Lower leg skin (tissue), 3 donors: ENCODE results near the gene PDE1A.

Source experiments
- POLR2A ChIP-seq, 2 donors: fragments of 450-650 bp; IDR thresholded peaks; one replicate each; pipeline ENCODE4 v1.6.1; 2016 to 2017; ENCODE audit warnings: antibody characterized with exemption in 2 of 2, mild to moderate bottlenecking in 1 of 2, moderate library complexity in 1 of 2
- TF ChIP-seq, protein P1 (sequence below), 3 donors: fragments of 450-650 bp; IDR thresholded peaks; one replicate each; pipeline ENCODE4 v1.5.1; 2016; ENCODE audit warnings: antibody characterized with exemption in 3 of 3, mild to moderate bottlenecking in 3 of 3, moderate library complexity in 2 of 3

GRCh38 chr2:182422864-182423263, 4.0 kb downstream of the PDE1A start:
- TF ChIP-seq, protein P1, sequence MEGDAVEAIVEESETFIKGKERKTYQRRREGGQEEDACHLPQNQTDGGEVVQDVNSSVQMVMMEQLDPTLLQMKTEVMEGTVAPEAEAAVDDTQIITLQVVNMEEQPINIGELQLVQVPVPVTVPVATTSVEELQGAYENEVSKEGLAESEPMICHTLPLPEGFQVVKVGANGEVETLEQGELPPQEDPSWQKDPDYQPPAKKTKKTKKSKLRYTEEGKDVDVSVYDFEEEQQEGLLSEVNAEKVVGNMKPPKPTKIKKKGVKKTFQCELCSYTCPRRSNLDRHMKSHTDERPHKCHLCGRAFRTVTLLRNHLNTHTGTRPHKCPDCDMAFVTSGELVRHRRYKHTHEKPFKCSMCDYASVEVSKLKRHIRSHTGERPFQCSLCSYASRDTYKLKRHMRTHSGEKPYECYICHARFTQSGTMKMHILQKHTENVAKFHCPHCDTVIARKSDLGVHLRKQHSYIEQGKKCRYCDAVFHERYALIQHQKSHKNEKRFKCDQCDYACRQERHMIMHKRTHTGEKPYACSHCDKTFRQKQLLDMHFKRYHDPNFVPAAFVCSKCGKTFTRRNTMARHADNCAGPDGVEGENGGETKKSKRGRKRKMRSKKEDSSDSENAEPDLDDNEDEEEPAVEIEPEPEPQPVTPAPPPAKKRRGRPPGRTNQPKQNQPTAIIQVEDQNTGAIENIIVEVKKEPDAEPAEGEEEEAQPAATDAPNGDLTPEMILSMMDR (IDR thresholded peaks at IDR 0.05), result no peak
- TF ChIP-seq POLR2A (IDR thresholded peaks at IDR 0.05), result no peak
